SK-N-SH (cell line): ENCODE measurements around the gene SPTBN1. TPM values are rescaled to one million over a fixed set of nuclear protein-coding genes. Genes with fewer than 3 reads are reported as not detected.

Source experiments
- CTCF ChIA-PET: fragments of 300-600, 350-600 bp; formaldehyde crosslinking; extraction: SDS; loops from one replicate; lab custom pipeline; 2021; lab: Yijun Ruan, JAX
- POLR2A ChIA-PET: fragments of 350-600 bp; sonication (Branson Sonifier 250); formaldehyde crosslinking; extraction: SDS; loops from one replicate; lab custom pipeline; 2020; ENCODE audit warnings: antibody characterized with exemption, inconsistent platforms; lab: Yijun Ruan, JAX
- DNase-seq: peaks from one replicate; pipeline ENCODE4 v3.0.0; 2012
- H2AFZ ChIP-seq: fragments of 200-600 bp; sonication (generic); 2 replicates; pipeline ENCODE4 v1.8.1; 2016; ENCODE audit warnings: antibody characterized with exemption, mild to moderate bottlenecking, low read depth
- H3F3A ChIP-seq: fragments of 200-600 bp; sonication (generic); replicated peaks from 2 replicates; pipeline ENCODE3; 2016; ENCODE audit warnings: antibody characterized with exemption, mild to moderate bottlenecking; ENCODE audit not compliant: insufficient read depth
- H3K27ac ChIP-seq, 2 experiments: fragments of 200-500 bp in 1 of 2; fragments of 200-600 bp in 1 of 2; sonication (Bioruptor generic) in 1 of 2; sonication (generic), shearing (Covaris generic) in 1 of 2; 2 replicates each; pipeline versions ENCODE4 v1.5.1 to v1.6.1; 2014 to 2016; ENCODE audit warnings: low read depth in 2 of 2, inconsistent platforms in 1 of 2, low read length in 1 of 2, mild to moderate bottlenecking in 1 of 2, mixed read lengths in 1 of 2
- H3K27me3 ChIP-seq: fragments of 200-600 bp; sonication (generic), shearing (Covaris generic); 2 replicates; pipeline ENCODE4 v1.6.1; 2016; ENCODE audit warnings: mixed run types; ENCODE audit not compliant: insufficient read depth
- H3K36me3 ChIP-seq, 2 experiments: fragments of 200-500 bp in 1 of 2; fragments of 200-600 bp in 1 of 2; sonication (Bioruptor generic) in 1 of 2; sonication (generic) in 1 of 2; replicated peaks in 1 of 2; 2 replicates each; pipeline versions ENCODE3 to v1.5.1; 2014 to 2016; ENCODE audit warnings: low read length in 1 of 2, mild to moderate bottlenecking in 1 of 2; ENCODE audit not compliant: insufficient read depth in 2 of 2, control insufficient read depth in 1 of 2
- H3K4me1 ChIP-seq, 2 experiments: fragments of 200-500 bp in 1 of 2; fragments of 200-600 bp in 1 of 2; sonication (Bioruptor generic) in 1 of 2; sonication (generic), shearing (Covaris generic) in 1 of 2; 2 replicates each; pipeline versions ENCODE4 v1.5.1 to v1.6.1; 2014 to 2016; ENCODE audit warnings: low read depth in 1 of 2, low read length in 1 of 2, mixed run types in 1 of 2; ENCODE audit not compliant: insufficient read depth in 2 of 2, control insufficient read depth in 1 of 2
- H3K4me2 ChIP-seq: fragments of 200-600 bp; sonication (generic), shearing (Covaris generic); 2 replicates; pipeline ENCODE4 v1.6.1; 2017; ENCODE audit warnings: mixed run types
- H3K4me3 ChIP-seq, 2 experiments: fragments of 200-500 bp in 1 of 2; fragments of 200-600 bp in 1 of 2; sonication (Bioruptor generic) in 1 of 2; sonication (generic), shearing (Covaris generic) in 1 of 2; 2 replicates each; pipeline versions ENCODE4 v1.5.1 to v1.8.1; 2014 to 2016; ENCODE audit warnings: low read depth in 2 of 2, inconsistent platforms in 1 of 2, low read length in 1 of 2, mild to moderate bottlenecking in 1 of 2, mixed read lengths in 1 of 2, moderate library complexity in 1 of 2
- H3K79me2 ChIP-seq: fragments of 200-600 bp; sonication (generic); 2 replicates; pipeline ENCODE4 v1.8.1; 2017; ENCODE audit warnings: mild to moderate bottlenecking; ENCODE audit not compliant: insufficient read depth
- H3K9ac ChIP-seq: fragments of 200-600 bp; sonication (generic); 2 replicates; pipeline ENCODE4 v1.6.1; 2017; ENCODE audit warnings: mixed run types
- H3K9me2 ChIP-seq: fragments of 200-600 bp; sonication (generic); 2 replicates; pipeline ENCODE4 v1.6.1; 2017; ENCODE audit warnings: mixed run types
- H3K9me3 ChIP-seq: fragments of 200-600 bp; sonication (generic); 2 replicates; pipeline ENCODE4 v1.6.1; 2017; ENCODE audit warnings: mixed run types, mild to moderate bottlenecking, moderate library complexity
- H4K20me1 ChIP-seq: fragments of 200-600 bp; sonication (generic); 2 replicates; pipeline ENCODE4 v1.6.1; 2017; ENCODE audit warnings: mild to moderate bottlenecking, mixed run types; ENCODE audit not compliant: insufficient read depth
- FOXJ3 ChIP-seq: sonication (generic); formaldehyde crosslinking; IDR thresholded peaks from 2 replicates; pipeline ENCODE4 v1.5.1; 2020; ENCODE audit warnings: mild to moderate bottlenecking, missing genetic modification reagents
- JUND ChIP-seq: IDR thresholded peaks from 2 replicates; pipeline ENCODE4 v1.4.0; 2012
- MEF2A ChIP-seq: IDR thresholded peaks from 2 replicates; pipeline ENCODE4 v1.4.0; 2012; ENCODE audit warnings: low read depth, borderline replicate concordance
- MXI1 ChIP-seq: IDR thresholded peaks from 2 replicates; pipeline ENCODE4 v1.6.1; 2012; ENCODE audit warnings: mild to moderate bottlenecking, low read depth, low read length, improper control_type of control experiment
- TAF1 ChIP-seq: IDR thresholded peaks from 2 replicates; pipeline ENCODE4 v1.6.1; 2012; ENCODE audit warnings: low read depth, mild to moderate bottlenecking, low read length, moderate library complexity, borderline replicate concordance
- TEAD4 ChIP-seq: IDR thresholded peaks from 2 replicates; pipeline ENCODE4 v1.4.0; 2012; ENCODE audit warnings: mild to moderate bottlenecking, borderline replicate concordance; ENCODE audit not compliant: insufficient read depth
- USF1 ChIP-seq: IDR thresholded peaks from 2 replicates; pipeline ENCODE4 v1.4.0; 2012; ENCODE audit warnings: low read depth, borderline replicate concordance
- WGBS: methylation state at CpG from one replicate; pipeline ENCODE4 v1.1.6; 2017; ENCODE audit warnings: low lambda C conversion rate; 5-methylcytosine and 5-hydroxymethylcytosine counted together
- polyA plus RNA-seq, 3 experiments: library from polyadenylated mRNA; depleted of rRNA; stranded (reverse); fragments of >200 nt; gene quantifications; 2 replicates each; pipeline ENCODE4 v1.2.3, GENCODE V29; 2012
- TF ChIP-seq, protein P1 (sequence below): fragments of 200-600 bp; sonication (generic); IDR thresholded peaks from 2 replicates; pipeline ENCODE4 v1.6.1; 2017; ENCODE audit warnings: antibody characterized with exemption, mild to moderate bottlenecking, moderate library complexity

Gene SPTBN1
- polyA plus RNA-seq, 1 of the 3 experiments (the other 2 are of a cell fraction): 29.1 TPM

- Histone ChIP-seq H3K4me2 (no peak overlapping the region), H3K27ac (no peak overlapping the region), H3K27me3 (no peaks in the 10 kb centered on the region), H3K4me3 (no peak overlapping the region), H3K4me1 (peaks cover 0 to 12% of the 10 kb centered on the region in 2 experiments; a peak in 1 of 4 replicates), H2AFZ (no peak overlapping the region), H3F3A (peaks cover 9% of the 10 kb centered on the region), H3K9me3 (no peaks in the 10 kb centered on the region), H3K36me3 (peaks cover 3 to 14% of the 10 kb centered on the region in 2 experiments), H4K20me1 (peaks cover 12% of the 10 kb centered on the region; the same call in 1 of the 2 replicates), H3K79me2 (peaks cover 43% of the 10 kb centered on the region; the same call in 1 of the 2 replicates), H3K9me2 (no peaks in the 10 kb centered on the region), H3K9ac (no peak overlapping the region)
- 91% methylated on average over 4 of the region's 4 CpGs for WGBS
- DNase-seq: no peak
- POLR2A ChIA-PET: interaction anchor here (0.6 kb wide), 1 partner anchor 1085 kb away, joined by 3 read pairs; no protein-coding TSS in a partner anchor
- no peak for TF ChIP-seq FOXJ3 (CRISPR knock-in tag)
- TF ChIP-seq TAF1: no peak
- no peak for TF ChIP-seq MXI1
- CTCF ChIA-PET: interaction anchor here (1.5 kb wide), 1 partner anchor 12 kb away, joined by 4 read pairs; no protein-coding TSS in a partner anchor
These were observed 90.4 kb downstream of the SPTBN1 start for GRCh38 chr2:54546518-54546917.

- TF ChIP-seq MEF2A (no peak), JUND (no peak), USF1 (no peak), TAF1 (no peak), TEAD4 (no peak)
- TF ChIP-seq, protein P1, sequence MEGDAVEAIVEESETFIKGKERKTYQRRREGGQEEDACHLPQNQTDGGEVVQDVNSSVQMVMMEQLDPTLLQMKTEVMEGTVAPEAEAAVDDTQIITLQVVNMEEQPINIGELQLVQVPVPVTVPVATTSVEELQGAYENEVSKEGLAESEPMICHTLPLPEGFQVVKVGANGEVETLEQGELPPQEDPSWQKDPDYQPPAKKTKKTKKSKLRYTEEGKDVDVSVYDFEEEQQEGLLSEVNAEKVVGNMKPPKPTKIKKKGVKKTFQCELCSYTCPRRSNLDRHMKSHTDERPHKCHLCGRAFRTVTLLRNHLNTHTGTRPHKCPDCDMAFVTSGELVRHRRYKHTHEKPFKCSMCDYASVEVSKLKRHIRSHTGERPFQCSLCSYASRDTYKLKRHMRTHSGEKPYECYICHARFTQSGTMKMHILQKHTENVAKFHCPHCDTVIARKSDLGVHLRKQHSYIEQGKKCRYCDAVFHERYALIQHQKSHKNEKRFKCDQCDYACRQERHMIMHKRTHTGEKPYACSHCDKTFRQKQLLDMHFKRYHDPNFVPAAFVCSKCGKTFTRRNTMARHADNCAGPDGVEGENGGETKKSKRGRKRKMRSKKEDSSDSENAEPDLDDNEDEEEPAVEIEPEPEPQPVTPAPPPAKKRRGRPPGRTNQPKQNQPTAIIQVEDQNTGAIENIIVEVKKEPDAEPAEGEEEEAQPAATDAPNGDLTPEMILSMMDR: no peak
- no peaks in the 10 kb centered on the region for H3K27me3 ChIP-seq
- peaks cover 6% of the 10 kb centered on the region; the same call in 1 of the 2 replicates for H4K20me1 ChIP-seq
- peaks cover 41% of the 10 kb centered on the region; the same call in 1 of the 2 replicates for H3K79me2 ChIP-seq
- H3K9ac ChIP-seq: no peak overlapping the region
- H3K4me2 ChIP-seq: no peak overlapping the region
- CTCF ChIA-PET: interaction anchor here (1.5 to 1.6 kb wide), 2 partner anchors 8 to 11 kb away, joined by 4 read pairs; no protein-coding TSS in a partner anchor
- peaks cover 9% of the 10 kb centered on the region for H3F3A ChIP-seq
- peaks cover 0 to 12% of the 10 kb centered on the region in 2 experiments; a peak in 1 of 4 replicates for H3K4me1 ChIP-seq
- DNase-seq: no peak
- peaks cover 3 to 10% of the 10 kb centered on the region in 2 experiments for H3K36me3 ChIP-seq
- H3K27ac ChIP-seq: no peak overlapping the region
- no peaks in the 10 kb centered on the region for H3K9me2 ChIP-seq
- no peak overlapping the region for H2AFZ ChIP-seq
- 91% methylated on average over 5 of the region's 5 CpGs for WGBS
- H3K9me3 ChIP-seq: no peaks in the 10 kb centered on the region
- POLR2A ChIA-PET: interaction anchor here (0.6 kb wide), 1 partner anchor 1085 kb away, joined by 3 read pairs; no protein-coding TSS in a partner anchor
- H3K4me3 ChIP-seq: no peak overlapping the region
These were observed 91.0 kb downstream of the SPTBN1 start for GRCh38 chr2:54546923-54547720.
